Osteocyte (in vitro differentiated cells): ENCODE measurements around the gene SIX3. TPM values are rescaled to one million over a fixed set of nuclear protein-coding genes. Genes with fewer than 3 reads are reported as not detected.

ENCODE experiments used
- DNase-seq: peaks from one replicate; pipeline ENCODE4 v3.0.0; 2021; ENCODE audit warnings: mixed read lengths; ENCODE audit not compliant: unreplicated experiment; ENCODE audit errors: extremely low spot score
- H3K27ac Mint-ChIP-seq: one replicate; pipeline ENCODE4 v1.8.0; 2021; ENCODE audit warnings: mild to moderate bottlenecking, mixed read lengths; ENCODE audit not compliant: unreplicated experiment
- H3K27me3 Mint-ChIP-seq: one replicate; pipeline ENCODE4 v1.8.0; 2021; ENCODE audit warnings: mixed read lengths; ENCODE audit not compliant: unreplicated experiment
- H3K36me3 Mint-ChIP-seq: one replicate; pipeline ENCODE4 v1.8.0; 2021; ENCODE audit warnings: mixed read lengths; ENCODE audit not compliant: unreplicated experiment
- H3K4me1 Mint-ChIP-seq: one replicate; pipeline ENCODE4 v1.8.0; 2021; ENCODE audit warnings: mixed read lengths; ENCODE audit not compliant: unreplicated experiment
- H3K4me3 Mint-ChIP-seq: one replicate; pipeline ENCODE4 v1.8.0; 2021; ENCODE audit warnings: mild to moderate bottlenecking, moderate library complexity, mixed read lengths; ENCODE audit not compliant: unreplicated experiment
- H3K9me3 Mint-ChIP-seq: one replicate; pipeline ENCODE4 v1.8.0; 2021; ENCODE audit warnings: mixed read lengths; ENCODE audit not compliant: unreplicated experiment
- total RNA-seq: library from RNA; stranded (reverse); gene quantifications from 2 replicates; pipeline ENCODE4 v1.2.1, GENCODE V29; 2021
- TF ChIP-seq, protein P1 (sequence below): fragments of 200-600 bp; sonication (generic); IDR thresholded peaks from 2 replicates; pipeline ENCODE4 v1.5.0; 2021; ENCODE audit warnings: antibody characterized with exemption, mild to moderate bottlenecking, moderate library complexity

The SIX3 gene
- total RNA-seq, 1 donor from 2014 or later = not detected

DNA sequence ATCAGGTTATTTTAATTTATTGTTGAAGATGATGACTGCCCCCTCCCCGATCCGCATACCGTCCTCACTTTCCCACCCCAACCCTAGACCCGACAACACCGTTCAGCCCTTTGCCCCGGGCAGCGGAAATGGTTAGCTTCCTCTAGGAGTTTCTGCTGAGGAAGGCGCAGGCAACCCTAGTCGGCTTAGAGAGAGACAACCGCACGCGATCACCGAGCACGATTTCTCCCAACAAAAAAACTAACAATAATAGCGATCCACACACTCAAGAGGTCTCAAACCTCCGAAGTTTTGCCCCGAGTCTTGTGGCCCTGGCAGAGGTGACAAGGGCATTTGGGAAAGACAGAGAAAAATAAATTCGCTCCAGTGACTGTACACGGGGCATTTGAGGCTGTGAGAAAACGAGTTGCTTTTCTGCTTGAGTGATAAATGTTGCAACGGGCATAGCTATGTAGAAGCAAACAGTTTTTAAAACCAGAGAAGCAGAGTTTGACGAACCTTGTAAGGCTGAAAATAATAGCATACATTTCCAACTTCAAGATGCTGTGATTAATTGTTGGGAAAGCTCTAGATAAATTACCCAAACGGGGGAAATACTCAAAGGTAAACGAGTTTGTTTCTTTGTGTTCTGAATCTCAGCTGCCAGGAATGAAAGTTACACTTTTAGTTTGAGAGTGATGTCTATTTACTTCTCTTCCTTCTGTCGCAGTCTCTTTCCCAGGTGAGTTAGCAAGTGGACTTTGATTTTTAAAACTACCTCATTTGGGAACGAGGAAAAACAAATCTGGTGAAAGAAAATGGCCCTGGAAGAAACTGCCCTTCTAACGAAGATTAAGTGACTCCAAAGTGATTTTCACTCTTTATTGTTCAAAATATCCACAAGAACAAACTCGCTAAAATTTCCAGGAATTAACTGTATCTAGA lies 11.0 kb upstream of the SIX3 start:
- H3K36me3 Mint-ChIP-seq = no peaks in the 10 kb centered on the region
- no peak for DNase-seq
- TF ChIP-seq, protein P1, sequence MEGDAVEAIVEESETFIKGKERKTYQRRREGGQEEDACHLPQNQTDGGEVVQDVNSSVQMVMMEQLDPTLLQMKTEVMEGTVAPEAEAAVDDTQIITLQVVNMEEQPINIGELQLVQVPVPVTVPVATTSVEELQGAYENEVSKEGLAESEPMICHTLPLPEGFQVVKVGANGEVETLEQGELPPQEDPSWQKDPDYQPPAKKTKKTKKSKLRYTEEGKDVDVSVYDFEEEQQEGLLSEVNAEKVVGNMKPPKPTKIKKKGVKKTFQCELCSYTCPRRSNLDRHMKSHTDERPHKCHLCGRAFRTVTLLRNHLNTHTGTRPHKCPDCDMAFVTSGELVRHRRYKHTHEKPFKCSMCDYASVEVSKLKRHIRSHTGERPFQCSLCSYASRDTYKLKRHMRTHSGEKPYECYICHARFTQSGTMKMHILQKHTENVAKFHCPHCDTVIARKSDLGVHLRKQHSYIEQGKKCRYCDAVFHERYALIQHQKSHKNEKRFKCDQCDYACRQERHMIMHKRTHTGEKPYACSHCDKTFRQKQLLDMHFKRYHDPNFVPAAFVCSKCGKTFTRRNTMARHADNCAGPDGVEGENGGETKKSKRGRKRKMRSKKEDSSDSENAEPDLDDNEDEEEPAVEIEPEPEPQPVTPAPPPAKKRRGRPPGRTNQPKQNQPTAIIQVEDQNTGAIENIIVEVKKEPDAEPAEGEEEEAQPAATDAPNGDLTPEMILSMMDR = no peak
- no peak overlapping the region for H3K27ac Mint-ChIP-seq
- no peaks in the 10 kb centered on the region for H3K9me3 Mint-ChIP-seq
- H3K4me1 Mint-ChIP-seq = peaks cover 31% of the 10 kb centered on the region
- H3K4me3 Mint-ChIP-seq = no peak overlapping the region
- H3K27me3 Mint-ChIP-seq = peaks cover 82% of the 10 kb centered on the region

DNA sequence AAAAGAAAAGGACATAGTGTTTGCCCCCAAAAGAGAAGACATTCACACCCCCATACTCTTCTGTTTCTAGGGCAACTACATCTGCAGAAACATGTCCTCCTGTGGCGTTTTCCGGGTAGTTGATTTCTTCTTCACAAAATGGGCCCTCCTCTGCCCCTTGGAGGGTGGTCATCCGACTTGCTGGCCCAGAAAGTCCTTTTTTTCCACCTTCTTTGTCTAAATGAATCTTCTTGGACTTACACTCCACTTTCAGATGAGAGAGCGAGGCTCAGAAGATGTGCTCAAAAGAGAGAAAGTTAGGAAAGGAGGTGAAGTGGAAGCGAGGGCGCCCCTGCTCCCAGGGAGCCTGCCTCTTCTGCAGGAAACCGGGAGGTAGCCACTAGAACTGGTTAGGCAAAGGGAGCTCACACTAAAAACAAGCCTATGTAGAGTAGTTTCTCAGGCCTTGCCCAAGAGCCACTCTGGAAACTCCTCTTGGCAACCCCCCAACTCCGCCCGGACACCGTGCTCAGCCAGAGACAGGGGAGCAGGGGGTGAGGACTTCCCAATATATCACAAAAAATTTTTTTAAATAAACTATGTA lies 10.2 kb upstream of the SIX3 start:
- Mint-ChIP-seq H3K9me3 (no peaks in the 10 kb centered on the region), H3K27ac (no peak overlapping the region), H3K36me3 (no peaks in the 10 kb centered on the region), H3K27me3 (peaks cover 80% of the 10 kb centered on the region), H3K4me1 (peaks cover 32% of the 10 kb centered on the region), H3K4me3 (no peak overlapping the region)
- DNase-seq = no peak
- TF ChIP-seq, protein P1 = no peak

DNA sequence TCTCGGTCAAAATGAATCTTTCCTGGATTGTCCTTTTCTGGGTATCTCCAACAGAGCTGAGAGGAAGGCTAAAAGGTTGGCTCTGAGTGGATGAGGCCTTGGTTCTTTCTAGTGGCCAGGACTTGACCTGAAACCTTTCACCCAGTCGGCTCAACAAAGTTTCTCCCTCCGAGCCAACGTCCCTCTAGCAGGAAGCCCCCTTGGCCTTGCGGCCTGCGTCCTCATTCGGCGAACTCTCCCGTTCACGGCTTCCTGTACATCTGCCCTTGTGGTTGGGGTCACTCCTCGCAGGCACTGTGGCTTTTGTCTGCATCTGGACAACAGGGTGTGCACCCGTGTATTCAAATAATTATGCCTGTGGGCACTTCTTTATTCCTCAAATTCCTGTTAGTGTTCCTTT lies 9.4 kb upstream of the SIX3 start:
- Mint-ChIP-seq H3K4me3 (no peak overlapping the region), H3K4me1 (peaks cover 32% of the 10 kb centered on the region), H3K27ac (no peak overlapping the region), H3K36me3 (no peaks in the 10 kb centered on the region), H3K27me3 (peaks cover 81% of the 10 kb centered on the region), H3K9me3 (no peaks in the 10 kb centered on the region)
- no peak for DNase-seq
- TF ChIP-seq, protein P1 = no peak

DNA sequence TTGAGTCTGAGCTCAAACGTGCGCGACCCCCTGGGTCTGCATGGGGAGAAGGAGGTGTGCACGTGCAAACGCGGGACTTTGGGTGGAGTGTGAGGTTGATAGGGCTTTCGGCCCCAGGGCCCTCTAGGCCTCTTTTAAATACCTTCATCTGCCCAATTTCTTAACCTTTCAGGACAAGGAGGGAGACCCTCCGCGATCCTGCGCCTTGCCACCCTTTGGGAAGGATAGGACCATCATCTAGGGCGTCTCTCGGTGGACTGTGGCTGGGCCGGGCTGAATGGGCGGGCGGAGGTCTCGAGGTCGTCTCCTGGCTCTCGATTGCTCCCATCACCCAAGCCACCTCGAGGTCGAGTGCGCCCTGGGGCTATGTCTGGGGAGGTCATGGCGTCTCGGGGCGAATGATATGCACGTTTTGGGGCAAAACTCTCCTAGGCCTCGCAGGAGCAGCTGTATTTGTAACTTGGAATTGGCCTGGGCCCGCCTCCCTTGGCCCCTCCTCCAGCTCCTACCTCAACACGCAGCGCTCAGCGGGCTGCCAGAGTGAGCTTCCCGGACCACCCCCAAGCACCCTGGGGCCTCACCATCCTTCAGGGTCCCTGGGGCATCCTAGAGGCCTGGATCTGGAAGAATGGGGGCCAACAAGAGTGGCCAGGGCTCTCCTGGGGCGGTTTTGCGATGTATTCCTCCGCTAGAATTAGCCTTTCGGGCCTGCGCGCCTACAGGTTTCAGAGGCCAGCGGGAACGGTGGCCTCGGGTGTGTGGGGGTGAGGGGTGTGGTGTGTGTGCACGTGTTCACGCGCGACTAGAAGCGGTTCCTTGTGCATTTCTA lies 8.7 kb upstream of the SIX3 start:
- no peak overlapping the region for H3K4me3 Mint-ChIP-seq
- TF ChIP-seq, protein P1 = no peak
- no peaks in the 10 kb centered on the region for H3K36me3 Mint-ChIP-seq
- peaks cover 78% of the 10 kb centered on the region for H3K27me3 Mint-ChIP-seq
- H3K27ac Mint-ChIP-seq = no peak overlapping the region
- no peak for DNase-seq
- no peaks in the 10 kb centered on the region for H3K9me3 Mint-ChIP-seq
- peaks cover 34% of the 10 kb centered on the region for H3K4me1 Mint-ChIP-seq
